OCI-LY7 (cell line): Measurements from ENCODE around the gene KCNQ5. TPM values are rescaled to one million over a fixed set of nuclear protein-coding genes. Genes with fewer than 3 reads are reported as not detected.

Experiments used
- BruUV-seq: library from RNA; stranded (reverse); fragments of 400-500 nt; replicated peaks from 2 replicates; lab custom pipeline; 2021; lab: Mats Ljungman, UMichigan
- CTCF ChIA-PET: fragments of 300-600 bp; sonication (Branson Sonifier 250); formaldehyde crosslinking; loops from one replicate; lab custom pipeline; 2022; ENCODE audit warnings: antibody characterized with exemption; ENCODE audit not compliant: unreplicated experiment; lab: Charles Lee
- POLR2A ChIA-PET: fragments of 300-600 bp; sonication (Branson Sonifier 250); formaldehyde crosslinking; loops from one replicate; lab custom pipeline; 2022; ENCODE audit warnings: antibody characterized with exemption; lab: Charles Lee
- DNase-seq: peaks from one replicate; pipeline ENCODE4 v3.0.0-alpha.2; 2015; ENCODE audit warnings: low spot score
- H2AFZ ChIP-seq: fragments of 200-600 bp; sonication (generic), shearing (Covaris generic); 2 replicates; pipeline ENCODE4 v1.6.1; 2014; ENCODE audit warnings: mild to moderate bottlenecking, antibody characterized with exemption, low read length, moderate library complexity
- H3K27ac ChIP-seq: fragments of 200-600 bp; sonication (generic); 2 replicates; pipeline ENCODE4 v1.5.1; 2014; ENCODE audit warnings: mixed run types, low read depth, mild to moderate bottlenecking, moderate library complexity, low read length, inconsistent platforms; ENCODE audit not compliant: poor library complexity, severe bottlenecking
- H3K36me3 ChIP-seq: fragments of 200-600 bp; sonication (generic); 2 replicates; pipeline ENCODE4 v1.6.1; 2014; ENCODE audit warnings: mild to moderate bottlenecking, antibody characterized with exemption, low read length, moderate library complexity, mixed read lengths; ENCODE audit not compliant: insufficient read depth
- H3K4me1 ChIP-seq: fragments of 200-600 bp; sonication (generic); 2 replicates; pipeline ENCODE4 v1.5.1; 2014; ENCODE audit warnings: mild to moderate bottlenecking, low read length; ENCODE audit not compliant: insufficient read depth, poor library complexity, severe bottlenecking
- H3K4me2 ChIP-seq: fragments of 200-600 bp; sonication (generic); 2 replicates; pipeline ENCODE4 v1.6.1; 2014; ENCODE audit warnings: mild to moderate bottlenecking, low read length
- H3K4me3 ChIP-seq: fragments of 200-600 bp; sonication (generic); 2 replicates; pipeline ENCODE4 v1.5.1; 2014; ENCODE audit warnings: mild to moderate bottlenecking, low read depth, low read length; ENCODE audit not compliant: poor library complexity, severe bottlenecking
- H3K79me2 ChIP-seq: fragments of 200-600 bp; sonication (generic); 2 replicates; pipeline ENCODE4 v1.6.1; 2016; ENCODE audit warnings: low read depth, mild to moderate bottlenecking, low read length, moderate library complexity, mixed read lengths; ENCODE audit not compliant: insufficient read depth
- H3K9me2 ChIP-seq: fragments of 200-600 bp; sonication (generic); 2 replicates; pipeline ENCODE4 v1.6.1; 2016; ENCODE audit warnings: mild to moderate bottlenecking, low read length, mixed read lengths; ENCODE audit not compliant: insufficient read depth
- H3K9me3 ChIP-seq: fragments of 200-600 bp; sonication (generic); 2 replicates; pipeline ENCODE4 v1.6.1; 2014; ENCODE audit warnings: mild to moderate bottlenecking, mixed run types, low read length, mixed read lengths
- H4K20me1 ChIP-seq: fragments of 200-600 bp; sonication (generic); 2 replicates; pipeline ENCODE4 v1.6.1; 2014; ENCODE audit warnings: mild to moderate bottlenecking, antibody characterized with exemption, low read length, moderate library complexity, mixed read lengths; ENCODE audit not compliant: insufficient read depth
- CTCF ChIP-seq: fragments of 200-600 bp; sonication (generic); conservative IDR thresholded peaks from 2 replicates; pipeline ENCODE4 v1.5.1; 2014; ENCODE audit warnings: mild to moderate bottlenecking, antibody characterized with exemption, low read length, moderate library complexity, mixed read lengths
- EZH2phosphoT487 ChIP-seq: fragments of 200-600 bp; sonication (generic); IDR thresholded peaks from 2 replicates; pipeline ENCODE4 v1.6.1; 2018; ENCODE audit warnings: low read depth, borderline replicate concordance, mild to moderate bottlenecking, mixed run types, antibody characterized with exemption, low read length, moderate library complexity, mixed read lengths
- intact Hi-C: fragments of 100-400 bp; cut with micrococcal nuclease; formaldehyde crosslinking; loops from one replicate; pipeline ENCODE4 v1.10.0; 2022; ENCODE audit not compliant: unreplicated experiment
- total RNA-seq, 2 experiments: library from RNA; depleted of rRNA in 1 of 2; stranded (reverse); fragments of >200 nt in 1 of 2; shearing (Covaris generic) in 1 of 2; gene quantifications; 2 replicates each; pipeline ENCODE4 v1.2.3, GENCODE V29; 2014 to 2022

The KCNQ5 gene
- total RNA-seq, 2 experiments from 2014 or later: 26.1 to 29.7 TPM

GRCh38 chr6:72635636-72636035, 13.8 kb downstream of the KCNQ5 start:
- Histone ChIP-seq H3K36me3 (peaks cover 48% of the 10 kb centered on the region), H3K79me2 (peaks cover 100% of the 10 kb centered on the region), H3K9me3 (no peaks in the 10 kb centered on the region), H3K9me2 (0 out of 2 replicates have a peak, but pooled peaks cover 3% of the 10 kb centered on the region), H3K27ac (no peak overlapping the region), H3K4me3 (no peak overlapping the region), H2AFZ (no peak overlapping the region), H3K4me2 (no peak overlapping the region), H4K20me1 (peaks cover 10% of the 10 kb centered on the region; the same call in 1 of the 2 replicates), H3K4me1 (peaks cover 9% of the 10 kb centered on the region)
- intact Hi-C loops: no loop called here
- no TSS peak for BruUV-seq
- POLR2A ChIA-PET: interaction anchor here (1.2 to 4.3 kb wide), 4 partner anchors 10 to 60 kb away, joined by 3 to 27 read pairs (median 9); partner anchors contain the start of gene KCNQ5
- DNase-seq: no peak
- TF ChIP-seq EZH2phosphoT487 (no peak), CTCF (no peak)
- CTCF ChIA-PET: no interaction called here

GRCh38 chr6:72636215-72636614, 14.4 kb downstream of the KCNQ5 start:
- ChIA-PET CTCF (no interaction called here), POLR2A (interaction anchor here (1.7 to 4.3 kb wide), 3 partner anchors 11 to 61 kb away, joined by 4 to 27 read pairs (median 8); partner anchors contain the start of gene KCNQ5)
- peaks cover 9% of the 10 kb centered on the region for H3K4me1 ChIP-seq
- peaks cover 100% of the 10 kb centered on the region for H3K79me2 ChIP-seq
- no peak overlapping the region for H3K4me3 ChIP-seq
- peaks cover 14% of the 10 kb centered on the region; the same call in 1 of the 2 replicates for H4K20me1 ChIP-seq
- intact Hi-C loops: no loop called here
- no peak for TF ChIP-seq EZH2phosphoT487
- TF ChIP-seq CTCF: no peak
- peaks cover 48% of the 10 kb centered on the region for H3K36me3 ChIP-seq
- no peaks in the 10 kb centered on the region for H3K9me3 ChIP-seq
- H3K9me2 ChIP-seq: 0 out of 2 replicates have a peak, but pooled peaks cover 3% of the 10 kb centered on the region
- H2AFZ ChIP-seq: no peak overlapping the region
- DNase-seq: no peak
- BruUV-seq: no TSS peak
- H3K27ac ChIP-seq: no peak overlapping the region
- H3K4me2 ChIP-seq: no peak overlapping the region; the same call in 1 of the 2 replicates

GRCh38 chr6:72636786-72637185, 14.9 kb downstream of the KCNQ5 start:
- Histone ChIP-seq H3K79me2 (peaks cover 100% of the 10 kb centered on the region), H2AFZ (no peak overlapping the region), H3K4me3 (no peak overlapping the region), H4K20me1 (peaks cover 15% of the 10 kb centered on the region; the same call in 1 of the 2 replicates), H3K27ac (no peak overlapping the region), H3K36me3 (peaks cover 46% of the 10 kb centered on the region), H3K4me2 (no peak overlapping the region), H3K4me1 (peaks cover 15% of the 10 kb centered on the region), H3K9me2 (0 out of 2 replicates have a peak, but pooled peaks cover 3% of the 10 kb centered on the region), H3K9me3 (no peaks in the 10 kb centered on the region)
- POLR2A ChIA-PET: interaction anchor here (1.7 to 4.3 kb wide), 3 partner anchors 11 to 60 kb away, joined by 4 to 27 read pairs (median 8); partner anchors contain the start of gene KCNQ5
- no TSS peak for BruUV-seq
- DNase-seq: no peak
- TF ChIP-seq CTCF: no peak
- no peak for TF ChIP-seq EZH2phosphoT487
- CTCF ChIA-PET: no interaction called here
- intact Hi-C loops: no loop called here
